K562 (cell line): ENCODE data around the gene PAN2. TPM values are rescaled to one million over a fixed set of nuclear protein-coding genes. Genes with fewer than 3 reads are reported as not detected.

ENCODE experiments used
- CEBPZ ChIP-seq: fragments of 150-350 bp; IDR thresholded peaks from 2 replicates; pipeline ENCODE4 v1.6.1; 2014; ENCODE audit warnings: low read depth, mild to moderate bottlenecking, low read length, borderline replicate concordance
- CLOCK ChIP-seq: fragments of 250-450 bp; sonication (Bioruptor Pico); IDR thresholded peaks from 2 replicates; pipeline ENCODE4 v1.4.0; 2020; ENCODE audit warnings: mild to moderate bottlenecking, moderate library complexity, borderline replicate concordance
- HIVEP1 ChIP-seq: fragments of 250-450 bp; sonication (Bioruptor Pico); IDR thresholded peaks from 2 replicates; pipeline ENCODE4 v1.4.0; 2020; ENCODE audit warnings: mild to moderate bottlenecking
- KAT2B ChIP-seq: IDR thresholded peaks from one replicate; pipeline ENCODE4 v1.6.1; 2012; ENCODE audit warnings: low read depth, mild to moderate bottlenecking, control low read depth, inconsistent platforms, low read length, moderate library complexity
- KHSRP ChIP-seq: fragments of 450-650 bp; IDR thresholded peaks from 2 replicates; pipeline ENCODE4 v1.6.1; 2017
- NEUROD1 ChIP-seq: fragments of 150-350 bp; IDR thresholded peaks from 2 replicates; pipeline ENCODE4 v1.6.1; 2014; ENCODE audit warnings: borderline replicate concordance, low read length, low read depth; ENCODE audit not compliant: partially characterized antibody
- NFXL1 ChIP-seq: fragments of 450-650 bp; formaldehyde crosslinking; IDR thresholded peaks from 2 replicates; pipeline ENCODE4 v1.4.0; 2021; ENCODE audit warnings: mild to moderate bottlenecking
- RBM39 ChIP-seq: fragments of 200-400 bp; formaldehyde crosslinking; optimal IDR thresholded peaks from 2 replicates; pipeline ENCODE3; 2018; ENCODE audit warnings: low read depth, low read length
- RCOR1 ChIP-seq, 2 experiments: IDR thresholded peaks; 2 replicates each; pipeline ENCODE4 v1.6.1; 2012; ENCODE audit warnings: low read depth in 2 of 2, low read length in 2 of 2, borderline replicate concordance in 1 of 2, improper control_type of control experiment in 1 of 2
- SIX5 ChIP-seq, 2 experiments: IDR thresholded peaks; 2 replicates each; pipeline ENCODE4 v1.6.1; 2011; ENCODE audit warnings: low read length in 2 of 2, borderline replicate concordance in 1 of 2, low read depth in 1 of 2, mild to moderate bottlenecking in 1 of 2, moderate library complexity in 1 of 2; ENCODE audit not compliant: insufficient read depth in 1 of 2
- SRSF3 ChIP-seq: fragments of 200-400 bp; formaldehyde crosslinking; IDR thresholded peaks from 2 replicates; pipeline ENCODE4 v1.6.1; 2016; ENCODE audit warnings: mild to moderate bottlenecking, low read length, moderate library complexity; ENCODE audit not compliant: insufficient read depth
- TAF7 ChIP-seq: fragments of 450-650 bp; IDR thresholded peaks from 2 replicates; pipeline ENCODE4 v1.6.1; 2016; ENCODE audit warnings: missing genetic modification characterization, missing compliant biosample characterization
- TEAD4 ChIP-seq, 2 experiments: sonication (generic) in 1 of 2; formaldehyde crosslinking in 1 of 2; IDR thresholded peaks; 2 replicates each; pipeline versions ENCODE4 v1.6.1 to v1.8.0; 2012 to 2022; ENCODE audit warnings: borderline replicate concordance in 1 of 2, inconsistent platforms in 1 of 2, low read length in 1 of 2, mild to moderate bottlenecking in 1 of 2, missing genetic modification reagents in 1 of 2
- THAP7 ChIP-seq: fragments of 250-450 bp; sonication (Bioruptor Pico); IDR thresholded peaks from 2 replicates; pipeline ENCODE4 v1.5.0; 2021
- WHSC1 ChIP-seq: IDR thresholded peaks from one replicate; pipeline ENCODE4 v1.6.1; 2012; ENCODE audit warnings: low read length, control low read depth, inconsistent platforms
- XRCC4 ChIP-seq: IDR thresholded peaks from one replicate; pipeline ENCODE4 v1.6.1; 2011; ENCODE audit not compliant: insufficient read depth, insufficient read length; ENCODE audit errors: extremely low read depth
- ZBTB26 ChIP-seq: fragments of 450-650 bp; formaldehyde crosslinking; IDR thresholded peaks from 2 replicates; pipeline ENCODE4 v1.4.0; 2022; ENCODE audit warnings: missing genetic modification characterization
- ZNF354B ChIP-seq: fragments of 250-450 bp; sonication (Bioruptor Pico); IDR thresholded peaks from 2 replicates; pipeline ENCODE4 v1.4.0; 2020
- ZNF511 ChIP-seq: sonication (generic); formaldehyde crosslinking; IDR thresholded peaks from 2 replicates; pipeline ENCODE4 v1.8.0; 2022; ENCODE audit warnings: mild to moderate bottlenecking, missing genetic modification reagents
- polyA plus RNA-seq, 8 experiments: library from polyadenylated mRNA; depleted of rRNA in 4 of 8; stranded (reverse) in 5 of 8; unstranded in 3 of 8; fragments of >200 nt; fragmentation: Nextera tagmentation in 2 of 8; fragmentation: Illumina TruSeq in 1 of 8; extraction: Ambion mirVana in 2 of 8; extraction: Trizol in 1 of 8; gene quantifications; 2 replicates each; pipeline versions ENCODE4 v1.2.1 to v1.2.3, GENCODE V29; 2011 to 2014; ENCODE audit warnings: inconsistent platforms in 1 of 8, missing spikeins in 1 of 8
- total RNA-seq, 7 experiments: library from RNA; depleted of rRNA in 6 of 7; stranded (reverse); fragments of >200 nt in 6 of 7; fragmentation: Illumina TruSeq in 2 of 7; extraction: Trizol in 2 of 7; gene quantifications; 2 replicates each; pipeline versions ENCODE4 v1.2.1 to v1.2.3, GENCODE V29; 2011 to 2021; ENCODE audit warnings: low replicate concordance in 1 of 7

PAN2 gene
- total and polyA plus RNA-seq, 9 of the 15 experiments (the other 6 are each of a cell fraction or from before 2014, with no cell fraction given), result 15.0 to 66.1 (median 25.9) TPM

- TF ChIP-seq CLOCK (CRISPR knock-in tag) (no peak), NFXL1 (CRISPR knock-in tag) (no peak), WHSC1 (peak; percentile 77), ZNF511 (no peak), XRCC4 (no peak), TAF7 (tag) (peak; percentile 42; the same call in 1 of the 2 replicates), ZNF354B (CRISPR knock-in tag) (peak; percentile 59; the same call in 1 of the 2 replicates), TEAD4 (IDR thresholded peaks at IDR 0.05; ENCODE audit: low read length) (no peak), TEAD4 (CRISPR knock-in tag; IDR thresholded peaks at IDR 0.05; ENCODE audit: borderline replicate concordance) (no peak), SRSF3 (no peak), SIX5 (IDR thresholded peaks at IDR 0.05; ENCODE audit: borderline replicate concordance in 1 of 2, insufficient read depth in 1 of 2, low read depth in 1 of 2, low read length in 2 of 2) (no peak), HIVEP1 (CRISPR knock-in tag) (no peak), THAP7 (no peak), RBM39 (no peak), RCOR1 (IDR thresholded peaks at IDR 0.05; ENCODE audit: borderline replicate concordance in 1 of 2, low read depth in 2 of 2, low read length in 2 of 2) (0 out of 4 replicates have a peak, but pooled peaks of 1 of the 2 experiments have one; percentile 50), ZBTB26 (0 out of 2 replicates have a peak, but pooled peaks have one; percentile 33), NEUROD1 (peak; percentile 64), KAT2B (no peak), KHSRP (no peak), CEBPZ (no peak)
Observed at GRCh38 chr12:56337753-56338251, 4.0 kb upstream of the PAN2 start (continued).
